BJ (cell line): ENCODE data around the gene PTK6. TPM values are rescaled to one million over a fixed set of nuclear protein-coding genes. Genes with fewer than 3 reads are reported as not detected.

Source experiments
- CTCF ChIA-PET: fragments of 350-600 bp; formaldehyde crosslinking; extraction: SDS; loops from one replicate; lab custom pipeline; 2021; ENCODE audit warnings: antibody characterized with exemption, inconsistent platforms; lab: Yijun Ruan, JAX
- POLR2A ChIA-PET: fragments of 300-600 bp; sonication (Branson Sonifier 250); formaldehyde crosslinking; extraction: SDS; loops from one replicate; lab custom pipeline; 2021; ENCODE audit warnings: antibody characterized with exemption; lab: Charles Lee
- DNase-seq: peaks from one replicate; pipeline ENCODE4 v3.0.0-alpha.2; 2011; ENCODE audit warnings: low read depth
- H3K27me3 ChIP-seq: 2 replicates; pipeline ENCODE4 v1.6.0; 2011; ENCODE audit warnings: low read length; ENCODE audit not compliant: control insufficient read depth, insufficient read depth
- H3K36me3 ChIP-seq: 2 replicates; pipeline ENCODE4 v1.5.1; 2011; ENCODE audit warnings: low read length; ENCODE audit not compliant: control insufficient read depth, insufficient read depth
- H3K4me3 ChIP-seq: 2 replicates; pipeline ENCODE4 v1.5.1; 2011; ENCODE audit warnings: low read depth, mild to moderate bottlenecking, control low read depth, low read length
- CTCF ChIP-seq: IDR thresholded peaks from 2 replicates; pipeline ENCODE4 v1.5.1; 2011; ENCODE audit warnings: low read depth, mild to moderate bottlenecking, control low read depth, inconsistent platforms, low read length, moderate library complexity; ENCODE audit not compliant: insufficient read depth
- polyA plus RNA-seq: library from polyadenylated mRNA; depleted of rRNA; stranded (reverse); fragments of >200 nt; gene quantifications from 2 replicates; pipeline ENCODE4 v1.2.3, GENCODE V29; 2011

Gene PTK6
- polyA plus RNA-seq, 1 experiment: 0.05 TPM

GRCh38 chr20:63557481-63557891 lies 20.3 kb upstream of the PTK6 start:
- no peak for DNase-seq
- H3K27me3 ChIP-seq: no peaks in the 10 kb centered on the region
- ChIA-PET CTCF (no interaction called here), POLR2A (no interaction called here)
- no peak for TF ChIP-seq CTCF
- no peak overlapping the region for H3K4me3 ChIP-seq
- peaks cover 17% of the 10 kb centered on the region for H3K36me3 ChIP-seq

GRCh38 chr20:63556873-63557478 lies 19.8 kb upstream of the PTK6 start:
- no peak for TF ChIP-seq CTCF
- H3K4me3 ChIP-seq: no peak overlapping the region
- H3K36me3 ChIP-seq: peaks cover 15% of the 10 kb centered on the region
- CTCF ChIA-PET: no interaction called here
- POLR2A ChIA-PET: no interaction called here
- no peaks in the 10 kb centered on the region for H3K27me3 ChIP-seq
- DNase-seq: no peak

- Histone ChIP-seq H3K36me3 (peaks cover 9% of the 10 kb centered on the region), H3K4me3 (no peak overlapping the region), H3K27me3 (no peaks in the 10 kb centered on the region)
- CTCF ChIA-PET: interaction anchor here (1.6 kb wide), 1 partner anchor 18 kb away, joined by 5 read pairs; the partner anchor contains the start of gene PTK6
- TF ChIP-seq CTCF: no peak
- POLR2A ChIA-PET: no interaction called here
- DNase-seq: no peak
Observed at GRCh38 chr20:63555661-63556381, 18.6 kb upstream of the PTK6 start.

GRCh38 chr20:63554361-63555278 lies 17.4 kb upstream of the PTK6 start:
- ChIA-PET POLR2A (no interaction called here), CTCF (interaction anchor here (1.6 kb wide), 1 partner anchor 17 kb away, joined by 5 read pairs; the partner anchor contains the start of gene PTK6)
- peak overlapping the region; percentile 72 for H3K4me3 ChIP-seq
- H3K36me3 ChIP-seq: peaks cover 3% of the 10 kb centered on the region
- DNase-seq: no peak
- no peak for TF ChIP-seq CTCF
- H3K27me3 ChIP-seq: no peaks in the 10 kb centered on the region

GRCh38 chr20:63553933-63554290 lies 16.7 kb upstream of the PTK6 start, which contains the start of gene FNDC11:
Gene FNDC11 (plus strand): TSS chr20:63554159. CDS start chr20:63555664, 1,505 bp downstream.
- no peak for TF ChIP-seq CTCF
- Histone ChIP-seq H3K4me3 (peak within 1 kb of the TSS; percentile 72), H3K36me3 (peaks cover 1% of the 10 kb centered on the region; the same call in 1 of the 2 replicates), H3K27me3 (no peaks in the 10 kb centered on the region; the same call in 1 of the 2 replicates)
- no peak for DNase-seq
- CTCF ChIA-PET: no interaction called here
- POLR2A ChIA-PET: no interaction called here
